ENCODE measurements around the gene ARL10. TPM values are rescaled to one million over a fixed set of nuclear protein-coding genes. Genes with fewer than 3 reads are reported as not detected.

ARL10 gene
- total RNA-seq, 1 experiment from 2014 or later = 0.05 TPM

- Histone ChIP-seq H3K36me3 (ENCODE audit: control insufficient read depth in 1 of 2, insufficient read depth in 2 of 2, low read length in 2 of 2) (peaks cover 35 to 68% of the 10 kb centered on the region in 2 experiments; a peak in 3 of 4 replicates), H3K9me2 (ENCODE audit: insufficient read depth) (no peaks in the 10 kb centered on the region), H3K9ac (ENCODE audit: low read length) (no peak overlapping the region), H3K4me2 (ENCODE audit: low read length) (no peak overlapping the region), H2AFZ (ENCODE audit: low read depth, low read length, poor library complexity, severe bottlenecking) (no peak overlapping the region), H4K20me1 (ENCODE audit: insufficient read depth) (peaks cover 13% of the 10 kb centered on the region; the same call in 1 of the 2 replicates), H3K27me3 (ENCODE audit: insufficient read depth, low read length) (no peaks in the 10 kb centered on the region), H3K79me2 (ENCODE audit: insufficient read depth, low read length) (peaks cover 38% of the 10 kb centered on the region), H3K27ac (ENCODE audit: low read depth, low read length) (no peak overlapping the region), H3K9me3 (ENCODE audit: control insufficient read depth in 1 of 2, insufficient read depth in 1 of 2, low read depth in 1 of 2, low read length in 2 of 2) (no peaks in the 10 kb centered on the region), H3K4me3 (replicated peaks in 1 of 2; ENCODE audit: low read depth in 1 of 2, low read length in 2 of 2) (no peak overlapping the region), H3K4me1 (ENCODE audit: control insufficient read depth in 1 of 2, insufficient read depth in 2 of 2, low read length in 2 of 2) (peaks cover 9 to 13% of the 10 kb centered on the region in 2 experiments; a peak in 3 of 4 replicates)
- ChIA-PET CTCF (no interaction called here), RAD21 (ENCODE audit: low non-redundant PET in 1 of 2, low total read pairs in 2 of 2, uncharacterized antibody in 2 of 2, unreplicated experiment in 2 of 2) (no interaction called here), POLR2A (no interaction called here)
- DNase-seq (ENCODE audit: low read depth, low spot score) (no peak), ATAC-seq (peak; percentile 18; the same call in 1 of the 2 replicates)
- intact Hi-C loops (cut with micrococcal nuclease) = no loop called here
- no TSS peak for BruUV-seq (replicated peaks)
- no peak for TF ChIP-seq SIN3A (IDR thresholded peaks at IDR 0.05; ENCODE audit: low read depth)
- no peak for TF ChIP-seq POLR2A (IDR thresholded peaks at IDR 0.05; ENCODE audit: borderline replicate concordance, extremely low read depth, insufficient read depth, insufficient read length)
- TF ChIP-seq TCF7L2 (IDR thresholded peaks at IDR 0.05; ENCODE audit: borderline replicate concordance, extremely low read depth, insufficient read depth, insufficient read length) = no peak
- TF ChIP-seq ELF1 (IDR thresholded peaks at IDR 0.05; ENCODE audit: borderline replicate concordance, low read depth) = no peak
- no peak for TF ChIP-seq CEBPB (IDR thresholded peaks at IDR 0.05; ENCODE audit: low read depth)
- TF ChIP-seq, protein P1, sequence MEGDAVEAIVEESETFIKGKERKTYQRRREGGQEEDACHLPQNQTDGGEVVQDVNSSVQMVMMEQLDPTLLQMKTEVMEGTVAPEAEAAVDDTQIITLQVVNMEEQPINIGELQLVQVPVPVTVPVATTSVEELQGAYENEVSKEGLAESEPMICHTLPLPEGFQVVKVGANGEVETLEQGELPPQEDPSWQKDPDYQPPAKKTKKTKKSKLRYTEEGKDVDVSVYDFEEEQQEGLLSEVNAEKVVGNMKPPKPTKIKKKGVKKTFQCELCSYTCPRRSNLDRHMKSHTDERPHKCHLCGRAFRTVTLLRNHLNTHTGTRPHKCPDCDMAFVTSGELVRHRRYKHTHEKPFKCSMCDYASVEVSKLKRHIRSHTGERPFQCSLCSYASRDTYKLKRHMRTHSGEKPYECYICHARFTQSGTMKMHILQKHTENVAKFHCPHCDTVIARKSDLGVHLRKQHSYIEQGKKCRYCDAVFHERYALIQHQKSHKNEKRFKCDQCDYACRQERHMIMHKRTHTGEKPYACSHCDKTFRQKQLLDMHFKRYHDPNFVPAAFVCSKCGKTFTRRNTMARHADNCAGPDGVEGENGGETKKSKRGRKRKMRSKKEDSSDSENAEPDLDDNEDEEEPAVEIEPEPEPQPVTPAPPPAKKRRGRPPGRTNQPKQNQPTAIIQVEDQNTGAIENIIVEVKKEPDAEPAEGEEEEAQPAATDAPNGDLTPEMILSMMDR (IDR thresholded peaks at IDR 0.05 in 2 of 3, conservative IDR thresholded peaks at IDR 0.05 in 1 of 3; ENCODE audit: borderline replicate concordance in 1 of 3, insufficient read depth in 1 of 3, low read depth in 2 of 3, low read length in 2 of 3) = no peak
- TF ChIP-seq ZFX (IDR thresholded peaks at IDR 0.05) = no peak
- TF ChIP-seq POLR2AphosphoS5 (IDR thresholded peaks at IDR 0.05; ENCODE audit: low read depth, low read length) = no peak
- TF ChIP-seq ATF3 (IDR thresholded peaks at IDR 0.05) = no peak
Measured at GRCh38 chr5:176382721-176383120, 17.4 kb downstream of the ARL10 start.
